HL-60/S4 treated with phorbol 12-myristate 13-acetate at 8.2 ng/mL for 4 days and 3 days (cell line): ENCODE data around the gene NFE2L3.

Source experiments
- in situ Hi-C: fragments of 300-500 bp; cut with MboI; formaldehyde crosslinking; loops from 2 replicates; pipeline ENCODE4 v1.15.0; 2022; ENCODE audit warnings: low sequenced_read_pairs

NFE2L3 gene

DNA sequence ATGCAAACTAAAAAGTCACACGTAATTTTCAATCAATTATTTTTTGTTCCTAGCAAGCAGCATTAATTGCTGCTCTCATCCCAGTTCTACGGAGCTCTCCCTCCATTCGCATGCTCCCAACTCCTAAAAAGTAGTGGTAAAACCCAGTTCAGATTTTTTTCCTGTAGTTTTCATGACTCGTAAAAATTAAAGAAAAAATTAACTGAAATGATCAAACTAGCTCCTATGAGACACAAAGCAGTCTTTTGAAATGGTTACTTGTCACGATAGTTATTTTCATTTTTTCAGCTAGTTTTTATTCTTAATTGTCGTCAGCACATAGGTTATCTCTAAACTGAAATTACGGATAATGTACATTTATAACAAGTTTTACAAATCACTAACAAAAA lies 46.8 kb downstream of the NFE2L3 start:
- in situ Hi-C loops = no loop called here

DNA sequence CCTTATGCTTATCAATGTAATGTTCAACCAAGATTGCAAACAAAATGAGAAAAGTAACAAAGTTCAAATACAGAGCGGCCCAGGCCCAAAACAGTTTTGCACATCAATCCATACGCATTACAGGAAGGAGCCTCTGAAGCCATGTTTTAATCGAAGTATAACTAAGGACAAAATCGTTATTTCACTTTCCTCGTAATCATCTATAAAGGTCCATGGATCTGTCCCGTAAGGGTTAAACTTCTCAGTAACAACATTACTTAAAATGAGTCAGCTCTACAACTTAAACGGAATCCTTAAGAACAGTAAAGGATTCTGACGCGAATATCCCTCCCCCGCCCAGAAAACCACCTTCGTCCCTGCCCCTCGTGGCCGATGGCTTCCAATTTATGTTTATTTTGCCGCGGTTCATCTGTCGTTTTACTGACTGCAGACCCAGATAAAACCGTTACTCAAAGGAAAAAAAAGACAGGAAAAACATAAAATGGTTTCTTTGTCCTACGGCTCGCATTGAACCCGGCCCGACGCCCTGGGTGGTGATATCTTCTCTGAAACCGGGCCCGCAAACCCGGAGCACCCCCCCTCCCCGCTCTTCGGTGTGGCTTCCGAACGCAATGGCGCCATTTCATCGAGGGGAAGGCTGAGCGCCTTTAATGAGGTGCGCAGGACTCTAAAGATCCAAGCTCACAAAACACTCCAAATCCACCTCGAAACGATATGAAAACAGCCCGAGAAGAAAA lies 47.5 kb downstream of the NFE2L3 start:
- in situ Hi-C loops = no loop called here

DNA sequence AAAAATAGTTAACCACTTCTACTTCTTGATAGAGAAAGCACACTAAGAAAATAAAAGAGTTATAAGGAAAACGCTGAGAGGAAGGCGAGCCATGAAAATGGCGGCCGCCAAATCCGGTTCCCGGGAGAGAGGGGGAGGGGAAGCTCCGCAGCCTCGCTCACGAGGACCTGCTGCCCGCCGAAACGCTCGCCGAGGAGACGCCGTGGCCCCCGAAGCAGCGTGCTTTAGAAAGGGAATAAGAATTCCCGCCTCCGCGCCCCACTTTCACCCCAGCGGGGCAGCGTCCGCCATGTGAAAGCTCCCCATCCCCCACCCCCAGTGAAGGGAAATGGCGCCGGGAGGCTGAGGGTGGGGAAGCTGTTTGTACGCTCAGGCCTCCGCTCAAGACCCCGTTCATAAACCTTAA lies 48.0 kb downstream of the NFE2L3 start:
- in situ Hi-C loops = no loop called here

DNA sequence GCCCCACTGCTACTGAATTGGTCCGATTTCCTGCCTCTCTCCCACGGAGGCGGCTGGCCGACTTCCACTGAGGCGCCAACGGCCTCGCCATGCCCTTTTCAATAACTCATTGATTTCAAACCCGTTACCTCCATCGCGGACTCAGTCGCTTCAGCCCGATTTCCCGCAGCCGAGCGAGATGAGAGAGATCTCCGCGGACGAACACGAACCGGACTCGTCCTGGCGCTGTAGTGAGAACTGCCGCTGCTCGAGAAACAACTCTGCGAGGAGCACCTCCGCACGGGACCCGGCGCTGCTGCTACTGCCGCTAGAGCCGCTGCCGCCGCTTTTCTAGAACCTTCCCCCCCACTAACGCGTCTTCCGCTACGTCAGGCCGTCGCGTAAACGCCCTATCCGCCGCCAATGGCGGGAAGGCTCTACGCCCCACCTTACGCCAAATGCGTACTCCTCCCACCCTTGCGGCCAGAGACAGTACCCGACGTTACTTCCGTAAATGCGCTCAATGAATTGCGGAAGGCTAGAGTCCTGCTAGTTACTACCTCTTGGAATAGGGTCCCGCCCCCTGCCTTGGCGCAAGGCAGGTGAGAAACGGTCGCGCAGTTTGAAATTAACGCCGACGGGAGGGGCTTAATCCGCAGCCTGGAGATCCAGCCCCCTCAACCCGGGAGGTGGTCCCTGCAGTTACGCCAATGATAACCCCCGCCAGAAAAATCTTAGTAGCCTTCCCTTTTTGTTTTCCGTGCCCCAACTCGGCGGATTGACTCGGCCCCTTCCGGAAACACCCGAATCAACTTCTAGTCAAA lies 48.6 kb downstream of the NFE2L3 start, which contains the start of gene HNRNPA2B1:
Gene HNRNPA2B1, minus strand, starts transcription at position 303 of the 803 bp plus-strand sequence. Its CDS starts 169 bp downstream, at position 134.
- in situ Hi-C loops = no loop called here

DNA sequence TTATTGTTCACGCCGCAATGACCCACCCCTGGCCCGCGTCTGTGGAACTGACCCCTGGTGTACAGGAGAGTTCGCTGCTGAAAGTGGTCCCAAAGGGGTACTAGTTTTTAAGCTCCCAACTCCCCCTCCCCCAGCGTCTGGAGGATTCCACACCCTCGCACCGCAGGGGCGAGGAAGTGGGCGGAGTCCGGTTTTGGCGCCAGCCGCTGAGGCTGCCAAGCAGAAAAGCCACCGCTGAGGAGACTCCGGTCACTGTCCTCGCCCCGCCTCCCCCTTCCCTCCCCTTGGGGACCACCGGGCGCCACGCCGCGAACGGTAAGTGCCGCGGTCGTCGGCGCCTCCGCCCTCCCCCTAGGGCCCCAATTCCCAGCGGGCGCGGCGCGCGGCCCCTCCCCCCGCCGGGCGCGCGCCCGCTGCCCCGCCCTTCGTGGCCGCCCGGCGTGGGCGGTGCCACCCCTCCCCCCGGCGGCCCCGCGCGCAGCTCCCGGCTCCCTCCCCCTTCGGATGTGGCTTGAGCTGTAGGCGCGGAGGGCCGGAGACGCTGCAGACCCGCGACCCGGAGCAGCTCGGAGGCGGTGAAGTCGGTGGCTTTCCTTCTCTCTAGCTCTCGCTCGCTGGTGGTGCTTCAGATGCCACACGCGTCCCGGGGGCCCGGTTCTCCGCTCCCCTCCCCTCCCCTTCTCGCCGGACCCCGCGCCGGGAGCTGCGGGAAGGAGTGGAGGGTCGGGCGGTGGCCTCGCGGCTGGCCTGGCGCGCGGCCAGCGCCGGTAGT lies 49.4 kb downstream of the NFE2L3 start, which contains the start of gene CBX3:
Gene CBX3, plus strand, starts transcription at position 499 of the 772 bp plus-strand sequence. CDS start 1,254 bp downstream, outside the sequence.
- in situ Hi-C loops = no loop called here

DNA sequence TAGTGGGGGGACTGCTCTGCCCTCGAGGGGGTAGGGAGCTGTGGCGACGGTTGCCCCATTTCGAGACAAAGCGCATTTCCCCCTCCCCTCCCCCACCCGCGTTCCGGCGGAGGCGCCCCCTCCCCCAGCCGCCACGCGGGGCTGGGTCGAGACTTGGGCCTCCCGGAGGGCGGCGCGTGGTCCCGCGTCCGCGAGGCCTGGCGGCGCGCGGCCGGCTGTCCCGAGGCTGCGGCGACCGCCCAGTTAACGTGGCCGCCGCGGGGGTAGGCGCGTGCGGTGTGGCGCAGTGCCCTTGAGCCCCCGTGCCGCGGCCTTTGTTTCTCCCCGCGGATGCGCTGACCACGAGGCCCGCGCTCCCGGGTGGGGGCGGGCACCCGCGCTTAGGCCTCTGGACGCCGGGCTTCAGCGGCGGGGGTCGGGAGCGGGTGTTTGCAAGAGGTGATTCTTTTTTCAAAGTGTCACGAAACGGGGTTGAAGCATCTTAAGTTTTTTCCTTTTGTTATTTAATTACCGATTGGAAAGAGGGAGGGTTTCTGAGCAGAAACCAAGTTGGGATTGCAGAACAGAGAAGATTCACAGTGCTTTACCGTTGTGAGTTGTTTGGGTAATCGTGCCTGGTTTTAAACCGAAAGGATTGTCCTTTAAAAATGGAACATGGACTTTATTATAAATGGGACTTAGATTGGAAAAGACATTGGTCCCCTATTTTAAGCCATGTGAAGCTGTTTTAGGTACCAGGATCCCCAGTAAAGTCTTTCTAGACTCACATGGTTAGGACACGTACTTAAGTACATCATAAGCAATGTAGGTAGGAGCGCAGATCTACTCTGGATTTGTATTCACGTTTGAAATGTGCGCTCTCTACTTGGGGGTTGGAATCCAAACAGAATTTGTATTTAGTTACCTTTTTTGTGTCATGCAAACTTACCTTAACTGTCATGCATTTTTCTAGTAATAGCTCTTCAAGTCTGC lies 50.3 kb downstream of the NFE2L3 start:
- in situ Hi-C loops = no loop called here

DNA sequence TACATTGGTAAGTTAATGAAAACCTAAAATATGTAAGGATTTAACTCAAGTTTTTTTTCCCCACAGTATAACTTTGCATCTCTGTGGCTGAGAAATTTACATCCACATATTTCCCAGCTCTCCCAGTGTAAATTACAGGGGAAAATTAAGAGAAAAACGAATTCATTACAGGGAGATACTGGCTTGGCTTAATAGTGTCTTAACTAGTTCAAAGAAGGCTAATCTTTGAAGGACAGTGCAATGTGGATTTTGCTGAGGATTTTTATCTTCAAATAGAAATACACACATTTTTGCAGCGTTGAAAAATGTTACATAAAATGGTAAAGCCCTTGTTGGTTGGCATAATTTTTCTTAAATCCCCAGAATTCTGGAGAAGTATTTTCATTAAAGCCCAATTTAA lies 51.0 kb downstream of the NFE2L3 start:
- in situ Hi-C loops = no loop called here

DNA sequence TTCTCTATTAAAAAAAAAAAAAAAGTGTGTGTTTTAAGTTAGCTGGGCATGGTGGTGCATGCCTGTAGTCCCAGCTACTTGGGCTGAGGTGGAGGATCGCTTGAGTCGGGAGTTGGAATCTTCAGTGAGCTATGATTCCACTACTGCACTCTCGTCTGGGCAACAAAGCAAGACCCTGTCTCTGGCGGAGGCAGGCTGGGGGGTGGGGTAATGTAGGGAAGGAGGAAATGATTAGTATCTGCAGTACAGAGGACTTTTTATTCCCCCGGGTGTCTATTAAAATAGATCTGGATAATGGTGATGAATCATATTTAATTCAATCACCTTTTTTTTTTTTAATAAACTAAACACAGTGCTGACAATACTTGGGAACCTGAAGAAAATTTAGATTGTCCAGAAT lies 56.0 kb downstream of the NFE2L3 start:
- in situ Hi-C loops = no loop called here

DNA sequence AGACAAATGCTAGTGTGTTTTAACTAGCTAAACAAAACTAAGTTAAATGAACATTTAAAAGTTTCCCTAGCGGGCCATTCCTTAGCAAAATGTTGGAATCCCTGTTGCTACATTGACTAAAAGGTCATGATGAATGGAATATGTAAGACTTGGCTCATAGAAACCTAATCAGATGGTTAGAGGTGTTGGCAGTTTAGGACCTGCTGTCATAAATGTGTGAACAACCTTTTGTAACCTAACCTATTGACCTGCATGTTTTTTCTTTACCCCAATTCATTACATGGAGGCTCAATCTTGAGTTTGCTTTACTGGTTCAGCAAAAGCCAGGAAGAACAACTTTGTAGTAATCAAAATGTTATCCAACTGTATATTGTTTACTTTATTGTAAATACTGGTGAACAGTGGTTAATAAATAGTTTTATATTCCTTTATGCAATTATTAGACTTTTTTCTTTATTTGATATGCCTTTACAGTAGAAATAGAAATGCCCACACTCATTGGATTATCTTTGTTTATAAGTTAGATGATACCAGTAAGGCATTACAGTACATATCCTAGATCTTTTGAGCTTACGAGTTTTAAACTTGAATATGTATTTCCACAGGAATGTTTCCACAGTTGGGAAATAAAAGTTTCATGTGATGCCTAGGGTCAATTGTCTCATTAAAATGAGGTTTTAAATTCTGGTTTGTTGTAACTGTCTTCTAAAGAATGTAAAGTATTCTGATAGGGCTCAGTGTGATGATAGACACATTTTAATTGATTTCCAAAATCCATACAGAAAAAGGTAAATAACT lies 61.1 kb downstream of the NFE2L3 start:
- in situ Hi-C loops = no loop called here

DNA sequence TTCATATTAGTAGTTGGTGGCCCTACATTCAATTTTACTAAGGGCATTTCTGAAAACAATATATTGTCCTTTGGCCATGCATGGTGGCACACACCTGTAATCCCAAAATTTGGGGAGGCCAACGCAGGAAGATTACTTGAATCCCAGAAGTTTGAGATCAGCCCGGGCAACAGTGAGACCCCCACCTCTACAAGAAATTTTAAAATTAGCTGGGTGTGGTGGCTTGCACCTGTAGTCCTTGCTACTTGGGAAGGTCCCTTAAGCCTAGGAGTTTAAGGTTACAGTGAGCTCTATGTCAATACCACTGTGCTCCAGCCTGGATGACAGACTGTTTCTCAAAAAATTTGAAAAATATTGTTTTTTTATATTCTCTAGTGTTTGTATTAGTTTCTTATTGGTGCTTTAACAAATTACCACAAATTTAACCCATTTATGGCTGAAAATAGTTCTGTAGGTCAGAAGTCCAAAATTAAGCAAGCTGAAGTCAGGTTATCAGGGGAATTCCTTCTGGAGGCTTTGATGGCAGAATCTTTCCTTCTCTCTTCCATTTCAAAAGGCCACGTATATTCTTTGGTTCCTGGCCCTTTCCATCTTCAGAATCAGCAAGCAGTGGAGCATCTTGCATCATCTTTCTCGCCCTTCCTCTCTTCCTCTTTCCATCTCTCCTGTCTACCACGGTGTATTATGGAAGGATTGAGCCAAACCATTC lies 62.0 kb downstream of the NFE2L3 start:
- in situ Hi-C loops = no loop called here

DNA sequence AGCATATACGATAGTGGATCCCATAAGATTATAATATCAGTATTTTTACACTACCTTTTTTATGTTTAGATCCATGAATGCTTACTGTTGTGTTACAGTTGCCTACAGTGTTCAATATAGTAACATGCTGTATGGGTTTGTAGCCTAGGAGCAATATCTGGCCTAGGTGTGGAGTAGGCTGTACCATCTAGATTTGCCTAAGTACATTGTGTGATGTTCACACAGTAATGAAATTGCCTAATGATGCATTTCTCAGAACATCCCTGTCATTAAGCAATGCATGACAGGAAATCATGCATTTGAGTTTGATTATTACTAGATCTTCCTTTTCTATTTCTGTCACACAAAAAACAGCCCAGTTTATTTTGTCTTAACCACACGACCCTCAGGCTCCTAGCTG lies 64.1 kb downstream of the NFE2L3 start:
- in situ Hi-C loops = no loop called here

DNA sequence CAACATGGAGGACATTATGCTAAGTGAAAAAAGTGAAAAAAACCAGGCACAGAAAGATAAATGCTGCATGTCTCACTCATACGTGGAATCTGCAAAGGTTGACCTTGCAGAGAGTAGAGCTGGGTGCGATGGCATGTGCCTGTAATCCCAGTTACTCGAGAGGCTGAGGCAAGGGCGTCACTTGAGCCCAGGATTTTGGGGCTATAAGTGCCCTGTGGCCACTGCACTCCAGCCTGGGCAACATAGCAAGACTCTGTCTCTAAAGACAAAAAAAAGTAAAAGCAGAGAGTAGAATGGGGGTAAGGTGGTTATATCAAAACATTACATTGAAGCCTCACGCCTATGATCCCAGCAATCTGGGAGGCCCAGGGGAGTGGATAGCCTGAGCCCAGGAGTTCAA lies 72.4 kb downstream of the NFE2L3 start:
- in situ Hi-C loops = no loop called here

DNA sequence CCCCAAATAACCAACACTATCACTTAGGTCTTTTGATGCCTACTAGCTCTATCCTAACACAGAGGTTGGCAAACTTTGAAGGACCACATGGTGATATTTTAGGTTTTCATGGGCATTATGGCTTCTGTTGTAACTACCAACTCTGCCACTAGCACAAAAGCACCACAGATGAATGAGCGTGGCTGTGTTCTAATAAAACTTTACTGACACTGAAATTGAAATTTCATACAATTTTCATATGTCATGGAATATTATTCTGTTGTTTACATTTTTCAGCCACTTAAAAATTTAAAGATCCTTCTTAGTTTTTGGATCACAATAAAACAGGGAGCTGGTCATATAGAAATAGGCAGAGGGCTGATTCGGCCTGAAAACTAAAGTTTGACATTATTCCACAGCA lies 76.0 kb downstream of the NFE2L3 start:
- in situ Hi-C loops = no loop called here

DNA sequence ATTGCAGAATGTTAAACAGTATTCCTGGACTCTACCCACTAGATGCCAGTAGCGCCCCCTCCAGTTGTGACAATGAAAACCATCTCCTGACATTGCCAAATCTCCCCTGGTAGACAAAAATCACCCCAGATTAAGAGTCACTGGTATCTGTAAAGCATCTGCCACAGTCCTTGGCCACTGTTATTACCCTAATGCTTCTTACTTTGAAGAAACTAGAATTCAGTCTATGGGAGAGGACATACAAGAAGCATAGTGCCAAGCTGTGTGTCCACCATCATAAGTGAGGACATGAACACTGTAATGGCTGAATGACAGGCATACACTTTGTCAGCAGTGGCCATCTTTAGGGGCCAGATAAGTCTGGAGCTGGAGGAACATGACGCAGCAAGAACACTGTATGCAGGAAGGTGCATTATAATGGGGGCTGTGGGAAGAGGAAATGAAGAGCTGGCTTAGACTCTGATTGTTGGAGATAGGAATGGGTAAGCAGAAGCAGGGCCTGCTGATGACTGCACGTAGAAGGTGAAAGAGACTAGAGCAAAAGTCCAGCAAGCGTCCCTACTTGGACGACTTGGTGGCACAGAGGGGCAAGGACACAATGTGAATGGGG lies 82.0 kb downstream of the NFE2L3 start:
- in situ Hi-C loops = no loop called here
